SK-N-SH (cell line): Measurements from ENCODE around the gene SDK1. TPM values are rescaled to one million over a fixed set of nuclear protein-coding genes. Genes with fewer than 3 reads are reported as not detected.

ENCODE experiments used
- CTCF ChIA-PET: fragments of 300-600, 350-600 bp; formaldehyde crosslinking; extraction: SDS; loops from one replicate; lab custom pipeline; 2021; lab: Yijun Ruan, JAX
- POLR2A ChIA-PET: fragments of 350-600 bp; sonication (Branson Sonifier 250); formaldehyde crosslinking; extraction: SDS; loops from one replicate; lab custom pipeline; 2020; ENCODE audit warnings: antibody characterized with exemption, inconsistent platforms; lab: Yijun Ruan, JAX
- DNase-seq: peaks from one replicate; pipeline ENCODE4 v3.0.0; 2012
- H2AFZ ChIP-seq: fragments of 200-600 bp; sonication (generic); 2 replicates; pipeline ENCODE4 v1.8.1; 2016; ENCODE audit warnings: antibody characterized with exemption, mild to moderate bottlenecking, low read depth
- H3F3A ChIP-seq: fragments of 200-600 bp; sonication (generic); replicated peaks from 2 replicates; pipeline ENCODE3; 2016; ENCODE audit warnings: antibody characterized with exemption, mild to moderate bottlenecking; ENCODE audit not compliant: insufficient read depth
- H3K27ac ChIP-seq, 2 experiments: fragments of 200-500 bp in 1 of 2; fragments of 200-600 bp in 1 of 2; sonication (Bioruptor generic) in 1 of 2; sonication (generic), shearing (Covaris generic) in 1 of 2; 2 replicates each; pipeline versions ENCODE4 v1.5.1 to v1.6.1; 2014 to 2016; ENCODE audit warnings: low read depth in 2 of 2, inconsistent platforms in 1 of 2, low read length in 1 of 2, mild to moderate bottlenecking in 1 of 2, mixed read lengths in 1 of 2
- H3K27me3 ChIP-seq: fragments of 200-600 bp; sonication (generic), shearing (Covaris generic); 2 replicates; pipeline ENCODE4 v1.6.1; 2016; ENCODE audit warnings: mixed run types; ENCODE audit not compliant: insufficient read depth
- H3K36me3 ChIP-seq, 2 experiments: fragments of 200-500 bp in 1 of 2; fragments of 200-600 bp in 1 of 2; sonication (Bioruptor generic) in 1 of 2; sonication (generic) in 1 of 2; replicated peaks in 1 of 2; 2 replicates each; pipeline versions ENCODE3 to v1.5.1; 2014 to 2016; ENCODE audit warnings: low read length in 1 of 2, mild to moderate bottlenecking in 1 of 2; ENCODE audit not compliant: insufficient read depth in 2 of 2, control insufficient read depth in 1 of 2
- H3K4me1 ChIP-seq, 2 experiments: fragments of 200-500 bp in 1 of 2; fragments of 200-600 bp in 1 of 2; sonication (Bioruptor generic) in 1 of 2; sonication (generic), shearing (Covaris generic) in 1 of 2; 2 replicates each; pipeline versions ENCODE4 v1.5.1 to v1.6.1; 2014 to 2016; ENCODE audit warnings: low read depth in 1 of 2, low read length in 1 of 2, mixed run types in 1 of 2; ENCODE audit not compliant: insufficient read depth in 2 of 2, control insufficient read depth in 1 of 2
- H3K4me2 ChIP-seq: fragments of 200-600 bp; sonication (generic), shearing (Covaris generic); 2 replicates; pipeline ENCODE4 v1.6.1; 2017; ENCODE audit warnings: mixed run types
- H3K4me3 ChIP-seq, 2 experiments: fragments of 200-500 bp in 1 of 2; fragments of 200-600 bp in 1 of 2; sonication (Bioruptor generic) in 1 of 2; sonication (generic), shearing (Covaris generic) in 1 of 2; 2 replicates each; pipeline versions ENCODE4 v1.5.1 to v1.8.1; 2014 to 2016; ENCODE audit warnings: low read depth in 2 of 2, inconsistent platforms in 1 of 2, low read length in 1 of 2, mild to moderate bottlenecking in 1 of 2, mixed read lengths in 1 of 2, moderate library complexity in 1 of 2
- H3K79me2 ChIP-seq: fragments of 200-600 bp; sonication (generic); 2 replicates; pipeline ENCODE4 v1.8.1; 2017; ENCODE audit warnings: mild to moderate bottlenecking; ENCODE audit not compliant: insufficient read depth
- H3K9ac ChIP-seq: fragments of 200-600 bp; sonication (generic); 2 replicates; pipeline ENCODE4 v1.6.1; 2017; ENCODE audit warnings: mixed run types
- H3K9me2 ChIP-seq: fragments of 200-600 bp; sonication (generic); 2 replicates; pipeline ENCODE4 v1.6.1; 2017; ENCODE audit warnings: mixed run types
- H3K9me3 ChIP-seq: fragments of 200-600 bp; sonication (generic); 2 replicates; pipeline ENCODE4 v1.6.1; 2017; ENCODE audit warnings: mixed run types, mild to moderate bottlenecking, moderate library complexity
- H4K20me1 ChIP-seq: fragments of 200-600 bp; sonication (generic); 2 replicates; pipeline ENCODE4 v1.6.1; 2017; ENCODE audit warnings: mild to moderate bottlenecking, mixed run types; ENCODE audit not compliant: insufficient read depth
- CHD2 ChIP-seq: fragments of 150-350 bp; IDR thresholded peaks from 2 replicates; pipeline ENCODE4 v1.6.1; 2018; ENCODE audit warnings: low read length; ENCODE audit not compliant: partially characterized antibody
- FOXJ3 ChIP-seq: sonication (generic); formaldehyde crosslinking; IDR thresholded peaks from 2 replicates; pipeline ENCODE4 v1.5.1; 2020; ENCODE audit warnings: mild to moderate bottlenecking, missing genetic modification reagents
- FOXM1 ChIP-seq: IDR thresholded peaks from 2 replicates; pipeline ENCODE4 v1.4.0; 2012; ENCODE audit warnings: low read depth, mild to moderate bottlenecking
- NRF1 ChIP-seq: IDR thresholded peaks from 2 replicates; pipeline ENCODE4 v1.6.1; 2012; ENCODE audit warnings: low read depth, mild to moderate bottlenecking, low read length
- REST ChIP-seq: IDR thresholded peaks from 2 replicates; pipeline ENCODE4 v1.6.1; 2012; ENCODE audit warnings: mild to moderate bottlenecking, low read depth, low read length, moderate library complexity
- RXRA ChIP-seq: IDR thresholded peaks from 2 replicates; pipeline ENCODE4 v1.4.0; 2012; ENCODE audit warnings: low read depth, mild to moderate bottlenecking, borderline replicate concordance
- SIN3A ChIP-seq: IDR thresholded peaks from 2 replicates; pipeline ENCODE4 v1.6.1; 2012; ENCODE audit warnings: low read depth, mild to moderate bottlenecking, low read length, moderate library complexity, borderline replicate concordance
- TAF1 ChIP-seq: IDR thresholded peaks from 2 replicates; pipeline ENCODE4 v1.6.1; 2012; ENCODE audit warnings: low read depth, mild to moderate bottlenecking, low read length, moderate library complexity, borderline replicate concordance
- TEAD4 ChIP-seq: IDR thresholded peaks from 2 replicates; pipeline ENCODE4 v1.4.0; 2012; ENCODE audit warnings: mild to moderate bottlenecking, borderline replicate concordance; ENCODE audit not compliant: insufficient read depth
- USF2 ChIP-seq: fragments of 150-350 bp; IDR thresholded peaks from 2 replicates; pipeline ENCODE4 v1.6.1; 2017; ENCODE audit warnings: antibody characterized with exemption, low read length, low read depth, borderline replicate concordance
- WGBS: methylation state at CpG from one replicate; pipeline ENCODE4 v1.1.6; 2017; ENCODE audit warnings: low lambda C conversion rate; 5-methylcytosine and 5-hydroxymethylcytosine counted together
- polyA plus RNA-seq, 3 experiments: library from polyadenylated mRNA; depleted of rRNA; stranded (reverse); fragments of >200 nt; gene quantifications; 2 replicates each; pipeline ENCODE4 v1.2.3, GENCODE V29; 2012

The SDK1 gene
- polyA plus RNA-seq, 1 of the 3 experiments (the other 2 are of a cell fraction) = 1.2 TPM

DNA sequence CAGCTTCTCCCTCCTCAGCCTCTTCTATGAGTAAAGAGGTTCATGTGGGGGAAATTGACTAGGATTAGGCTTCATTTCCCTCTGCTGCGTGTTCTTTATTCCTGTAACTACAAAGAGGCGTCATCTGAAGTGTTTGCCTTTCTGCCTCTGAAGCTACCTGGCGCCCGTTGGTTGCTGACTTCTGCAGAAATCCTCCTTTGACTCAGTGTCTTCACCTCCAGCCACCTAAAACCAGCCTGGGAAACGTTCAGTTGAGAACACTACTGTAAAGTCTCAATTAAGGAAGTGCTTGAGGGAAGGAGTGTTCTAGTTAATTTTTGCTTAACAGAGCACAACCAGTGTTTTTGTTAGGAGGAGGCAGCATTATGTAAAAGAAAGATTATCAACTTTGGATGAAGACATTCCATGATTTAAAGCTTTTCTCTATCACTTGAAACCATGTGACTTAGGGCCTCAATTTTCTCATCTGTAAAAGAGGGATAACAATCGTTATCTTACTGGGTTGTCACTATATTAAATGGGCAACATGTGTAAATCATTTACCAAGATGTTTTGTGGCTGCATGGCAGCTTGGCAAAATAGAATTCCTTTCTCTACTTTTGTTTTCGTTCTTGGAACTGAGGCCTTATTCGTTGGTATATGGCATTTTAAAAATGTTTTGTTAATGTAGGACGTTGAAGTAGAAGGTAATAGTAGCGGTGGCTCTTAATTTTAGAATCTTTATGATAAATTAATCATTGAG lies 642.9 kb downstream of the SDK1 start:
- Histone ChIP-seq H3K36me3 (no peaks in the 10 kb centered on the region), H3K9me3 (peaks cover 6% of the 10 kb centered on the region; the same call in 1 of the 2 replicates), H3F3A (no peaks in the 10 kb centered on the region), H3K27me3 (no peaks in the 10 kb centered on the region), H3K4me1 (peaks cover 0 to 2% of the 10 kb centered on the region in 2 experiments; a peak in 1 of 4 replicates), H3K4me2 (no peak overlapping the region), H4K20me1 (no peaks in the 10 kb centered on the region), H3K4me3 (no peak overlapping the region), H3K27ac (no peak overlapping the region), H3K9me2 (no peaks in the 10 kb centered on the region), H2AFZ (no peak overlapping the region), H3K79me2 (no peaks in the 10 kb centered on the region), H3K9ac (no peak overlapping the region)
- CTCF ChIA-PET = interaction anchor here (0.6 kb wide), 1 partner anchor 854 kb away, joined by 3 read pairs; no protein-coding TSS in a partner anchor
- WGBS = 52% methylated on average over 10 of the region's 10 CpGs
- POLR2A ChIA-PET = no interaction called here
- no peak for DNase-seq
- no peak for TF ChIP-seq TAF1
- no peak for TF ChIP-seq NRF1

GRCh38 chr7:3949242-3949640 lies 648.2 kb downstream of the SDK1 start:
- Histone ChIP-seq H3K27ac (no peak overlapping the region), H3K27me3 (no peaks in the 10 kb centered on the region), H3K4me3 (no peak overlapping the region), H3K4me2 (no peak overlapping the region), H3K9me2 (no peaks in the 10 kb centered on the region), H3F3A (no peaks in the 10 kb centered on the region), H3K36me3 (no peaks in the 10 kb centered on the region), H4K20me1 (no peaks in the 10 kb centered on the region), H3K79me2 (no peaks in the 10 kb centered on the region), H3K4me1 (no peaks in the 10 kb centered on the region), H3K9ac (no peak overlapping the region), H3K9me3 (peaks cover 6% of the 10 kb centered on the region; the same call in 1 of the 2 replicates), H2AFZ (no peak overlapping the region)
- TF ChIP-seq USF2 = no peak
- POLR2A ChIA-PET = no interaction called here
- 79% methylated on average over 16 of the region's 16 CpGs for WGBS
- DNase-seq = no peak
- CTCF ChIA-PET = no interaction called here

GRCh38 chr7:3950249-3950648 lies 649.2 kb downstream of the SDK1 start:
- Histone ChIP-seq H3K4me2 (no peak overlapping the region), H3K9me2 (no peaks in the 10 kb centered on the region), H3K27me3 (no peaks in the 10 kb centered on the region), H3K9ac (no peak overlapping the region), H3K79me2 (no peaks in the 10 kb centered on the region), H3K36me3 (no peaks in the 10 kb centered on the region), H4K20me1 (no peaks in the 10 kb centered on the region), H3K4me1 (peaks cover 0 to 4% of the 10 kb centered on the region in 2 experiments; a peak in 1 of 4 replicates), H3K27ac (no peak overlapping the region), H2AFZ (no peak overlapping the region), H3K9me3 (peaks cover 3% of the 10 kb centered on the region; the same call in 1 of the 2 replicates), H3F3A (no peaks in the 10 kb centered on the region), H3K4me3 (no peak overlapping the region)
- ChIA-PET CTCF (no interaction called here), POLR2A (no interaction called here)
- WGBS = 69% methylated on average over 5 of the region's 5 CpGs
- no peak for DNase-seq
- TF ChIP-seq FOXM1 (no peak), USF2 (no peak), TEAD4 (no peak), SIN3A (no peak), RXRA (no peak), NRF1 (no peak), FOXJ3 (no peak), CHD2 (no peak), REST (no peak)
